Sigmoid colon (tissue), 7 donors: ENCODE measurements around the gene PHF14. TPM values are rescaled to one million over a fixed set of nuclear protein-coding genes. Genes with fewer than 3 reads are reported as not detected.

Experiments
- DNase-seq: peaks from one replicate; pipeline ENCODE4 v3.0.0-alpha.2; 2019
- H3K27ac ChIP-seq, 4 donors: fragments of 200-600 bp; sonication (generic); one replicate each; pipeline ENCODE4 v1.5.1; 2016 to 2019; ENCODE audit warnings: mild to moderate bottlenecking in 1 of 4
- H3K27me3 ChIP-seq, 3 donors: fragments of 200-600 bp; sonication (generic); one replicate each; pipeline ENCODE4 v1.5.1; 2019; ENCODE audit warnings: mild to moderate bottlenecking in 1 of 3
- H3K36me3 ChIP-seq, 4 donors: fragments of 200-600 bp; sonication (generic); one replicate each; pipeline ENCODE4 v1.5.1; 2016 to 2019
- H3K4me1 ChIP-seq, 4 donors: fragments of 200-600 bp; sonication (generic); one replicate each; pipeline ENCODE4 v1.5.1; 2017 to 2019
- H3K4me3 ChIP-seq, 4 donors: fragments of 200-600 bp; sonication (generic); one replicate each; pipeline ENCODE4 v1.5.1; 2017 to 2019; ENCODE audit warnings: mild to moderate bottlenecking in 2 of 4, moderate library complexity in 1 of 4
- H3K9me3 ChIP-seq, 4 donors: fragments of 200-600 bp in 3 of 4; sonication (generic) in 3 of 4; one replicate each; pipeline versions ENCODE4 v1.5.1 to v1.6.1; 2013 to 2019
- CTCF ChIP-seq, 4 experiments: fragments of 450-650 bp in 3 of 4; fragments of 200-600 bp in 1 of 4; IDR thresholded peaks; one replicate each; pipeline ENCODE4 v1.5.1; 2016 to 2019; ENCODE audit warnings: antibody characterized with exemption in 4 of 4, mild to moderate bottlenecking in 3 of 4, moderate library complexity in 2 of 4
- EP300 ChIP-seq, 4 donors: sonication (generic); formaldehyde crosslinking; IDR thresholded peaks; one replicate each; pipeline ENCODE4 v1.6.1; 2017; ENCODE audit warnings: antibody characterized with exemption in 4 of 4
- POLR2A ChIP-seq, 2 donors: fragments of 450-650 bp; IDR thresholded peaks; one replicate each; pipeline ENCODE4 v1.6.1; 2016; ENCODE audit warnings: antibody characterized with exemption in 2 of 2, mild to moderate bottlenecking in 2 of 2, moderate library complexity in 2 of 2
- POLR2AphosphoS5 ChIP-seq, 4 donors: sonication (generic); formaldehyde crosslinking; IDR thresholded peaks; one replicate each; pipeline ENCODE4 v1.6.1; 2017; ENCODE audit warnings: antibody characterized with exemption in 4 of 4
- WGBS, 2 donors: extraction: QIAGEN DNeasy Blood & Tissue Kit; methylation state at CpG; one replicate each; pipeline ENCODE4 v1.1.7; 2013; 5-methylcytosine and 5-hydroxymethylcytosine counted together
- intact Hi-C: fragments of 100-400 bp; cut with DNase I; formaldehyde crosslinking; loops from one replicate; pipeline ENCODE4 v1.15.1; 2023
- polyA plus RNA-seq, 3 donors: library from polyadenylated mRNA; stranded (reverse); fragments of 200-250 nt; gene quantifications; one replicate each; pipeline ENCODE4 v1.2.3, GENCODE V29; 2013
- total RNA-seq, 4 donors: library from RNA; depleted of rRNA; stranded (reverse); fragments of >200 nt; gene quantifications; one replicate each; pipeline ENCODE4 v1.1.0, GENCODE V29; 2016
- donor health status: healthy with polysubstance abuse.
- donor health status: Bipolar disorder and iron deficiency.
- donor health status: healthy.

The PHF14 gene
- total and polyA plus RNA-seq, 7 donors: 10.8 to 47.6 (median 28.8) TPM

GRCh38 chr7:11079907-11080306 is 106.2 kb downstream of the PHF14 start:
- no peaks in the 10 kb centered on the region for H3K4me1 ChIP-seq
- DNase-seq: no peak
- H3K9me3 ChIP-seq: no peaks in the 10 kb centered on the region
- H3K27ac ChIP-seq: no peak overlapping the region
- 25 to 80% methylated on average over 4 of the region's 4 CpGs for WGBS, 2 donors
- H3K27me3 ChIP-seq: no peaks in the 10 kb centered on the region
- intact Hi-C loops: no loop called here
- H3K36me3 ChIP-seq: no peaks in the 10 kb centered on the region
- no peak for TF ChIP-seq POLR2A (IDR thresholded peaks at IDR 0.05)
- no peak for TF ChIP-seq POLR2AphosphoS5 (IDR thresholded peaks at IDR 0.05)
- TF ChIP-seq CTCF (IDR thresholded peaks at IDR 0.05): no peak
- no peak for TF ChIP-seq EP300 (IDR thresholded peaks at IDR 0.05)
- no peak overlapping the region for H3K4me3 ChIP-seq

- no peaks in the 10 kb centered on the region for H3K36me3 ChIP-seq
- no peaks in the 10 kb centered on the region for H3K27me3 ChIP-seq
- intact Hi-C loops: no loop called here
- 97 to 98% methylated on average over 3 of the region's 3 CpGs for WGBS, 2 donors
- H3K4me3 ChIP-seq: no peak overlapping the region
- no peak for TF ChIP-seq POLR2AphosphoS5 (IDR thresholded peaks at IDR 0.05)
- no peak for TF ChIP-seq CTCF (IDR thresholded peaks at IDR 0.05)
- no peak for TF ChIP-seq POLR2A (IDR thresholded peaks at IDR 0.05)
- TF ChIP-seq EP300 (IDR thresholded peaks at IDR 0.05): no peak
- no peaks in the 10 kb centered on the region for H3K9me3 ChIP-seq
- no peak for DNase-seq
- H3K4me1 ChIP-seq: no peaks in the 10 kb centered on the region
- no peak overlapping the region for H3K27ac ChIP-seq
Observed at GRCh38 chr7:11082121-11082520, 108.4 kb downstream of the PHF14 start.

GRCh38 chr7:11082552-11083213 is 109.0 kb downstream of the PHF14 start:
- intact Hi-C loops: no loop called here
- WGBS, 2 donors: 75 to 92% methylated on average over 2 of the region's 2 CpGs

GRCh38 chr7:11083214-11083568 is 109.5 kb downstream of the PHF14 start:
- intact Hi-C loops: no loop called here
- DNase-seq: no peak
- Histone ChIP-seq H3K36me3 (no peaks in the 10 kb centered on the region), H3K9me3 (no peaks in the 10 kb centered on the region), H3K27me3 (no peaks in the 10 kb centered on the region), H3K27ac (no peak overlapping the region), H3K4me1 (no peaks in the 10 kb centered on the region), H3K4me3 (no peak overlapping the region)
- TF ChIP-seq POLR2AphosphoS5 (IDR thresholded peaks at IDR 0.05): no peak
- TF ChIP-seq CTCF (IDR thresholded peaks at IDR 0.05): no peak
- TF ChIP-seq POLR2A (IDR thresholded peaks at IDR 0.05): no peak
- no peak for TF ChIP-seq EP300 (IDR thresholded peaks at IDR 0.05)
- WGBS, 2 donors: 89 to 98% methylated on average over 7 of the region's 7 CpGs

More at GRCh38 chr7:11082552-11083213, 109.0 kb downstream of the PHF14 start:
- Histone ChIP-seq H3K27me3 (no peaks in the 10 kb centered on the region), H3K4me3 (no peak overlapping the region), H3K36me3 (no peaks in the 10 kb centered on the region), H3K9me3 (no peaks in the 10 kb centered on the region), H3K4me1 (no peaks in the 10 kb centered on the region), H3K27ac (no peak overlapping the region)
- no peak for DNase-seq
- no peak for TF ChIP-seq POLR2AphosphoS5 (IDR thresholded peaks at IDR 0.05)
- no peak for TF ChIP-seq CTCF (IDR thresholded peaks at IDR 0.05)

GRCh38 chr7:11104578-11104977 is 130.9 kb downstream of the PHF14 start:
- Histone ChIP-seq H3K36me3 (peaks cover 0 to 6% (median 0%) of the 10 kb centered on the region in 4 donors), H3K4me1 (no peaks in the 10 kb centered on the region), H3K27ac (no peak overlapping the region), H3K9me3 (no peaks in the 10 kb centered on the region), H3K4me3 (no peak overlapping the region), H3K27me3 (no peaks in the 10 kb centered on the region)
- no peak for TF ChIP-seq EP300 (IDR thresholded peaks at IDR 0.05)
- TF ChIP-seq POLR2A (IDR thresholded peaks at IDR 0.05): no peak
- no peak for TF ChIP-seq CTCF (IDR thresholded peaks at IDR 0.05)
- TF ChIP-seq POLR2AphosphoS5 (IDR thresholded peaks at IDR 0.05): no peak
- WGBS, 2 donors: 70 to 72% methylated on average over 2 of the region's 2 CpGs
- intact Hi-C loops: no loop called here
- no peak for DNase-seq
